GM10266 (cell line): Measurements from ENCODE around the gene PRF1.
A peak's percentile ranks its signal among the peaks of the same experiment; 100 is the strongest.

Experiments
- DNase-seq: peaks from one replicate; pipeline ENCODE4 v3.0.0; 2012; ENCODE audit errors: extremely low spot score
- TF ChIP-seq, protein P1 (sequence below): IDR thresholded peaks from 2 replicates; pipeline ENCODE4 v1.5.1; 2012; ENCODE audit warnings: mild to moderate bottlenecking, low read depth; ENCODE audit not compliant: control insufficient read depth, insufficient read depth; ENCODE audit errors: missing control alignments

The PRF1 gene

DNA sequence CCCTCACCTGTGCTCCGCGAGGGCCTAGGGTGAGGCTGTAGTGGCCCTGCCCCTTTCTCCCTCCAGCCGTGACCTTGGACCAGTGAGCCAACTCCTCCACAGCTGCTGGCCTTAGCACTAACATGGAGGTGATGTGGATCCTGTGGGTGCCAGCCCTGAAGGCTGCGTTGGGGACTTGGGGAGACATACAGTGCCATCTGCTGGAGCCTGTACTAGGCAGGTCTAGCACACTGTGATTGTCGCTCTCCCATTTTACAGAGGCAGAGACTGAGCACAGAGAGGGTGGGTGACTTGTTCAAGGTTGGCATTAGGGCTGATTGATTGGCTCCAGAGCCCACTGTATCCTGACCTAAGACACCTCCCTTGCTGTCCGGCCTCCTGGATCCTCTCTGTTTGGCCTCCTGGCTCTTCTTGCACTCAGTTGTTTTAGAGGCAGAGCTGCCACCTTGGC lies 37.6 kb downstream of the PRF1 start:
- TF ChIP-seq, protein P1, sequence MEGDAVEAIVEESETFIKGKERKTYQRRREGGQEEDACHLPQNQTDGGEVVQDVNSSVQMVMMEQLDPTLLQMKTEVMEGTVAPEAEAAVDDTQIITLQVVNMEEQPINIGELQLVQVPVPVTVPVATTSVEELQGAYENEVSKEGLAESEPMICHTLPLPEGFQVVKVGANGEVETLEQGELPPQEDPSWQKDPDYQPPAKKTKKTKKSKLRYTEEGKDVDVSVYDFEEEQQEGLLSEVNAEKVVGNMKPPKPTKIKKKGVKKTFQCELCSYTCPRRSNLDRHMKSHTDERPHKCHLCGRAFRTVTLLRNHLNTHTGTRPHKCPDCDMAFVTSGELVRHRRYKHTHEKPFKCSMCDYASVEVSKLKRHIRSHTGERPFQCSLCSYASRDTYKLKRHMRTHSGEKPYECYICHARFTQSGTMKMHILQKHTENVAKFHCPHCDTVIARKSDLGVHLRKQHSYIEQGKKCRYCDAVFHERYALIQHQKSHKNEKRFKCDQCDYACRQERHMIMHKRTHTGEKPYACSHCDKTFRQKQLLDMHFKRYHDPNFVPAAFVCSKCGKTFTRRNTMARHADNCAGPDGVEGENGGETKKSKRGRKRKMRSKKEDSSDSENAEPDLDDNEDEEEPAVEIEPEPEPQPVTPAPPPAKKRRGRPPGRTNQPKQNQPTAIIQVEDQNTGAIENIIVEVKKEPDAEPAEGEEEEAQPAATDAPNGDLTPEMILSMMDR: peak; percentile 22
- DNase-seq: no peak

- no peak for DNase-seq
- TF ChIP-seq, protein P1: no peak
These were observed 38.3 kb downstream of the PRF1 start for GRCh38 chr10:70564113-70564725.

DNA sequence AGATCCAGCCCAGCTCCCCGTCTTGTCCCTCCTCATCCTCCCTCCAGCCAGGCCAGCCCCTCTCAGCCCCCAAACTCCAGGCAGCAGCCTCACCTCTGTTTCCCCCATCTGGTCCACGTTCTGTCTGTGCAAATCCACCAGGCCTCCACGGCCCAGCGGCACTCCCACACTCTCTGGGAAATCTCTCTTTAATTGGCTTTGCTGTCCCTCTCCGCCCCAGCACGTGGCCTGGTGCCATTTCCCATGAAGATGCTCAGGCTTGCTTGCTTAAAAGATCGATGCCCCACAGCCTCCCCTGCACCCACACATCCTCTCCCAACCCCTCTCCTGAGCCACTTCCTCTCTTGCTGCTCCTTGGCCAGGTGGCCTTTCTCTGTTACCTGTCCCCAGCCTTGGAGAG lies 39.3 kb downstream of the PRF1 start:
- DNase-seq: no peak
- TF ChIP-seq, protein P1: no peak

DNA sequence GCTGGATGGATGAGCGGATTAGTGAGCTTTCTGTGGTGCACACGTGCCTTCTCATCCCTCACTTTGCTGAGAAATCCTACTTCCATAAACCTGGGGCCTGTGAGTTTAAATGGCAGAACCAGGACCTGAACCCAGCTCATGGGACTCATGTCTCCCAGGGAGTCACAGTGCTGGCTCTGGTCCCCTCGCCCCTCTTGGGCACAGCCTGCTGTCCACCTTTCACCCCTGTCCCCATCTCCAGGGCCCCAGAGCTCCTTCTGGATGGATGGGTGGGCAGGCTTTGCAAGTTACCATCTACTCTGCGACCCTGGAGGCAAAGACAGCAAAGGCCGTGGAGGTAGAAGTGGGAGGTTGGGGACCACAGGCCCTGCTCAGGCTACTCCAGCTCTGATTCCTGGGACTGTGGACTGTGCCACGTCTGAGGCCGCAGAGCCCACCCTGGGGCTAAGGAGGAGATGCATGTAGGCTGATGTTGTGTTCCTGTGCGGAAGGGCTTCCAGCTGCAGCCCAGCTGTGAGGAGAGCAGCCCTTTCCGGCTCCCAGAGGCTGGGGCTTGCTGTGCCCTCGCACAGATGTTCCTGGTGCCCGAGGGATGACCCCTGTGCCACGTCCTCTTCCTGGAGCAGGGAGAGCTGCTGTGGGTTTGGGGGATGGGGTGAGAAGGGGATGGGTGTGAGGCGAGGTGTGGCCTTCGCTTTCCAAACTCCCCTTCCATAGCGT lies 40.3 kb downstream of the PRF1 start:
- TF ChIP-seq, protein P1: no peak
- no peak for DNase-seq

GRCh38 chr10:70561558-70561957 lies 41.0 kb downstream of the PRF1 start:
- DNase-seq: no peak
- TF ChIP-seq, protein P1: no peak

DNA sequence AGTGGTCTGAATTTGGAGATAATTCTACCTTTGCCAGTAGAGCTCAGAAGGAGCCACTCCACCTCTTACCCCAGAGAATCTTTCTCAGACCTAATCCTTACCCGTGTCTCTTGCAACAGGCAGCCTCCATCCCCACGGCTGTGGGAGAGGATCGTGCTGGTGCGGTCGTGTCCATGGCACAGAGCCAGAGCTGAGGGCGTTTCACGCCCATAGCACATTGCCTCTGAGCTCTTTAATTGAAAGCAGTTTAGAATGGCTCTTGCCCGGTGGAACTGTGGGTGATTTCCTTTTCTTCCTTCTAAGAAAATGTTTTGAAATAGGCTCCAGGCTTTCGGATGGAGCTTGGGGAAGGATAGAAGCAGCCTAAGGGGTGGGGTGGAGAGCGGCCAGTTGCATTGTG lies 41.5 kb downstream of the PRF1 start:
- no peak for DNase-seq
- TF ChIP-seq, protein P1: no peak

- TF ChIP-seq, protein P1: no peak
- DNase-seq: no peak
These were observed 42.0 kb downstream of the PRF1 start for GRCh38 chr10:70560511-70560941.
